Upper lobe of right lung (tissue), 1 donor: ENCODE results near the gene FCRL6. TPM values are rescaled to one million over a fixed set of nuclear protein-coding genes. Genes with fewer than 3 reads are reported as not detected.

Experiments
- ATAC-seq: fragments of 200-7000 bp; cut with Tn5 transposase; one replicate; pipeline ENCODE4 v1.9.1; 2020; ENCODE audit warnings: mild to moderate bottlenecking, moderate library complexity
- DNase-seq: peaks from one replicate; pipeline ENCODE4 v3.0.0-alpha.2; 2020
- H3K27ac ChIP-seq: fragments of 200-600 bp; one replicate; pipeline ENCODE4 v1.8.0; 2022
- H3K27me3 ChIP-seq: fragments of 200-600 bp; one replicate; pipeline ENCODE4 v1.8.0; 2022; ENCODE audit warnings: mild to moderate bottlenecking
- H3K36me3 ChIP-seq: fragments of 200-600 bp; one replicate; pipeline ENCODE4 v1.8.0; 2022
- H3K4me1 ChIP-seq: fragments of 200-600 bp; one replicate; pipeline ENCODE4 v1.8.0; 2022
- H3K4me3 ChIP-seq: fragments of 200-600 bp; one replicate; pipeline ENCODE4 v1.8.0; 2022; ENCODE audit warnings: mild to moderate bottlenecking
- H3K9me3 ChIP-seq: fragments of 200-600 bp; one replicate; pipeline ENCODE4 v1.8.0; 2022
- CTCF ChIP-seq: fragments of 200-600 bp; IDR thresholded peaks from one replicate; pipeline ENCODE4 v1.8.0; 2022; ENCODE audit warnings: antibody characterized with exemption
- intact Hi-C: fragments of 100-400 bp; cut with DNase I; formaldehyde crosslinking; loops from one replicate; pipeline ENCODE4 v1.11.0; 2022
- total RNA-seq: library from RNA; stranded (reverse); fragmentation: NEBNext Ultra II Directional; extraction: Animal tissue kit (Norgen Biotek cat#: 25700); gene quantifications from one replicate; pipeline ENCODE4 v1.2.1, GENCODE V29; 2021
- donor health status: DM: no; HTN: yes; CAD: no; lungs with severe emphysema.

FCRL6 gene
- total RNA-seq, 1 donor from 2014 or later = 3.2 TPM

- no peak for TF ChIP-seq CTCF
- Histone ChIP-seq H3K9me3 (no peaks in the 10 kb centered on the region), H3K4me3 (no peak overlapping the region), H3K27me3 (no peaks in the 10 kb centered on the region), H3K36me3 (peaks cover 13% of the 10 kb centered on the region), H3K4me1 (peaks cover 13% of the 10 kb centered on the region), H3K27ac (no peak overlapping the region)
- DNase-seq (no peak), ATAC-seq (no peak)
- intact Hi-C loops = no loop called here
Measured at GRCh38 chr1:159835356-159835755, 33.2 kb downstream of the FCRL6 start.

- H3K36me3 ChIP-seq = peaks cover 13% of the 10 kb centered on the region
- H3K9me3 ChIP-seq = no peaks in the 10 kb centered on the region
- no peak for TF ChIP-seq CTCF
- H3K4me3 ChIP-seq = no peak overlapping the region
- no peak for ATAC-seq
- H3K27ac ChIP-seq = no peak overlapping the region
- DNase-seq = no peak
- intact Hi-C loops = no loop called here
- no peaks in the 10 kb centered on the region for H3K27me3 ChIP-seq
- peaks cover 9% of the 10 kb centered on the region for H3K4me1 ChIP-seq
Measured at GRCh38 chr1:159835862-159836525, 33.8 kb downstream of the FCRL6 start.

- ATAC-seq (no peak), DNase-seq (no peak)
- H3K27ac ChIP-seq = no peak overlapping the region
- H3K27me3 ChIP-seq = no peaks in the 10 kb centered on the region
- peaks cover 5% of the 10 kb centered on the region for H3K36me3 ChIP-seq
- no peak overlapping the region for H3K4me3 ChIP-seq
- H3K4me1 ChIP-seq = no peaks in the 10 kb centered on the region
- TF ChIP-seq CTCF = no peak
- H3K9me3 ChIP-seq = no peaks in the 10 kb centered on the region
- intact Hi-C loops = no loop called here
Measured at GRCh38 chr1:159838715-159839114, 36.6 kb downstream of the FCRL6 start.

GRCh38 chr1:159839116-159839849, 37.1 kb downstream of the FCRL6 start:
- no peak for TF ChIP-seq CTCF
- no peak overlapping the region for H3K4me3 ChIP-seq
- DNase-seq (no peak), ATAC-seq (no peak)
- H3K27me3 ChIP-seq = no peaks in the 10 kb centered on the region
- H3K4me1 ChIP-seq = no peaks in the 10 kb centered on the region
- intact Hi-C loops = no loop called here
- no peaks in the 10 kb centered on the region for H3K9me3 ChIP-seq
- no peak overlapping the region for H3K27ac ChIP-seq
- peaks cover 5% of the 10 kb centered on the region for H3K36me3 ChIP-seq

GRCh38 chr1:159841749-159842148, 39.6 kb downstream of the FCRL6 start:
- Histone ChIP-seq H3K27me3 (no peaks in the 10 kb centered on the region), H3K9me3 (no peaks in the 10 kb centered on the region), H3K4me3 (no peak overlapping the region), H3K27ac (no peak overlapping the region), H3K36me3 (no peaks in the 10 kb centered on the region), H3K4me1 (no peaks in the 10 kb centered on the region)
- ATAC-seq (no peak), DNase-seq (no peak)
- no peak for TF ChIP-seq CTCF
- intact Hi-C loops = no loop called here
